ENCODE measurements around the gene SMKR1. TPM values are rescaled to one million over a fixed set of nuclear protein-coding genes. Genes with fewer than 3 reads are reported as not detected.

The SMKR1 gene
- total RNA-seq, 1 experiment from 2014 or later: 0.25 TPM

Other genes starting within 250 kb of the SMKR1 start
- gene STRIP2, start 68.1 kb upstream of the SMKR1 start, total RNA-seq (2014; rRNA removed; shearing (Covaris generic)): 2.2 and 3.7 TPM in 2 replicates
- gene NRF1, start 109.2 kb downstream of the SMKR1 start, total RNA-seq (2014; rRNA removed; shearing (Covaris generic)): 13.9 and 16.9 TPM in 2 replicates